ENCODE measurements around the gene RNU6-9. TPM values are rescaled to one million over a fixed set of nuclear protein-coding genes. Genes with fewer than 3 reads are reported as not detected.
A peak's percentile ranks its signal among the peaks of the same experiment; 100 is the strongest.

The RNU6-9 gene
- total and polyA plus RNA-seq, 11 donors, result not detected

- Histone ChIP-seq H3K9me3 (no peaks in the 10 kb centered on the region), H3K27ac (no peak overlapping the region), H3K27me3 (no peaks in the 10 kb centered on the region), H3K36me3 (peaks cover 0 to 20% (median 6%) of the 10 kb centered on the region in 9 donors), H3K4me3 (no peak overlapping the region), H3K4me1 (peaks cover 0 to 25% (median 0%) of the 10 kb centered on the region in 12 donors)
- TF ChIP-seq, protein P1, sequence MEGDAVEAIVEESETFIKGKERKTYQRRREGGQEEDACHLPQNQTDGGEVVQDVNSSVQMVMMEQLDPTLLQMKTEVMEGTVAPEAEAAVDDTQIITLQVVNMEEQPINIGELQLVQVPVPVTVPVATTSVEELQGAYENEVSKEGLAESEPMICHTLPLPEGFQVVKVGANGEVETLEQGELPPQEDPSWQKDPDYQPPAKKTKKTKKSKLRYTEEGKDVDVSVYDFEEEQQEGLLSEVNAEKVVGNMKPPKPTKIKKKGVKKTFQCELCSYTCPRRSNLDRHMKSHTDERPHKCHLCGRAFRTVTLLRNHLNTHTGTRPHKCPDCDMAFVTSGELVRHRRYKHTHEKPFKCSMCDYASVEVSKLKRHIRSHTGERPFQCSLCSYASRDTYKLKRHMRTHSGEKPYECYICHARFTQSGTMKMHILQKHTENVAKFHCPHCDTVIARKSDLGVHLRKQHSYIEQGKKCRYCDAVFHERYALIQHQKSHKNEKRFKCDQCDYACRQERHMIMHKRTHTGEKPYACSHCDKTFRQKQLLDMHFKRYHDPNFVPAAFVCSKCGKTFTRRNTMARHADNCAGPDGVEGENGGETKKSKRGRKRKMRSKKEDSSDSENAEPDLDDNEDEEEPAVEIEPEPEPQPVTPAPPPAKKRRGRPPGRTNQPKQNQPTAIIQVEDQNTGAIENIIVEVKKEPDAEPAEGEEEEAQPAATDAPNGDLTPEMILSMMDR (IDR thresholded peaks at IDR 0.05), result no peak
- TF ChIP-seq POLR2A (IDR thresholded peaks at IDR 0.05), result no peak
- DNase-seq (no peak), ATAC-seq (no peak)
- 90 to 96% (median 92%) methylated on average over 8 of the region's 8 CpGs for WGBS, 4 donors
- intact Hi-C loops (cut with DNase I), result no loop called here
Observed at GRCh38 chr19:904545-904944, 11.3 kb downstream of the RNU6-9 start.

GRCh38 chr19:906480-906879, 13.2 kb downstream of the RNU6-9 start:
- intact Hi-C loops (cut with DNase I), result loop anchor here in 1 of 10 donors (5.0 kb wide), 1 partner anchor 139 kb away; no protein-coding TSS in a partner anchor
- Histone ChIP-seq H3K27me3 (no peaks in the 10 kb centered on the region), H3K4me1 (peaks cover 0 to 40% (median 0%) of the 10 kb centered on the region in 12 donors), H3K4me3 (no peak overlapping the region), H3K27ac (no peak overlapping the region), H3K36me3 (peaks cover 0 to 12% (median under 1%) of the 10 kb centered on the region in 9 donors), H3K9me3 (no peaks in the 10 kb centered on the region)
- no peak for ATAC-seq
- 92 to 96% (median 95%) methylated on average over 7 of the region's 7 CpGs for WGBS, 4 donors
- no peak for TF ChIP-seq POLR2A (IDR thresholded peaks at IDR 0.05)
- TF ChIP-seq, protein P1 (IDR thresholded peaks at IDR 0.05), result no peak
- DNase-seq, result no peak

- ATAC-seq (peak in 1 of 4 donors; percentile 31), DNase-seq (peak in 1 of 5 donors; percentile 14)
- H3K4me3 ChIP-seq, result no peak overlapping the region
- H3K27me3 ChIP-seq, result no peaks in the 10 kb centered on the region
- WGBS, 4 donors, result 71 to 87% (median 73%) methylated on average over 11 to 14 of the region's 14 CpGs
- intact Hi-C loops (cut with DNase I), result loop anchor here in 1 of 10 donors (5.0 kb wide), 1 partner anchor 140 kb away; no protein-coding TSS in a partner anchor
- H3K36me3 ChIP-seq, result peaks cover 0 to 4% (median 0%) of the 10 kb centered on the region in 9 donors
- TF ChIP-seq, protein P1 (IDR thresholded peaks at IDR 0.05), result no peak
- TF ChIP-seq POLR2A (IDR thresholded peaks at IDR 0.05), result no peak
- H3K27ac ChIP-seq, result peak overlapping the region in 1 of 12 donors; percentile 87
- no peaks in the 10 kb centered on the region for H3K9me3 ChIP-seq
- H3K4me1 ChIP-seq, result peaks cover 0 to 43% (median 0%) of the 10 kb centered on the region in 12 donors
Observed at GRCh38 chr19:907183-907853, 14.0 kb downstream of the RNU6-9 start.

- Histone ChIP-seq H3K36me3 (no peaks in the 10 kb centered on the region), H3K4me1 (peaks cover 0 to 52% (median 5%) of the 10 kb centered on the region in 12 donors), H3K9me3 (no peaks in the 10 kb centered on the region), H3K27ac (peak overlapping the region in 1 of 12 donors; percentile 24), H3K4me3 (no peak overlapping the region), H3K27me3 (peaks cover 0 to 5% (median 0%) of the 10 kb centered on the region in 9 donors)
- DNase-seq (no peak), ATAC-seq (no peak)
- 83 to 89% (median 84%) methylated on average over 47 to 54 of the region's 54 CpGs for WGBS, 4 donors
- TF ChIP-seq POLR2A (IDR thresholded peaks at IDR 0.05), result no peak
- TF ChIP-seq, protein P1 (IDR thresholded peaks at IDR 0.05), result no peak
- intact Hi-C loops (cut with DNase I), result loop anchor here in 4 of 10 donors (5.0 kb wide), 3 partner anchors 39 to 249 kb away; partner anchors contain the start of gene RNF126 (in 1 of the 4)
Observed at GRCh38 chr19:911197-912033, 18.1 kb downstream of the RNU6-9 start.

Measured in heart left ventricle (tissue), 16 donors.